ENCODE measurements around the gene VARS2. TPM values are rescaled to one million over a fixed set of nuclear protein-coding genes. Genes with fewer than 3 reads are reported as not detected.

VARS2 gene
- total RNA-seq, 1 donor from 2014 or later, result 20.0 TPM

DNA sequence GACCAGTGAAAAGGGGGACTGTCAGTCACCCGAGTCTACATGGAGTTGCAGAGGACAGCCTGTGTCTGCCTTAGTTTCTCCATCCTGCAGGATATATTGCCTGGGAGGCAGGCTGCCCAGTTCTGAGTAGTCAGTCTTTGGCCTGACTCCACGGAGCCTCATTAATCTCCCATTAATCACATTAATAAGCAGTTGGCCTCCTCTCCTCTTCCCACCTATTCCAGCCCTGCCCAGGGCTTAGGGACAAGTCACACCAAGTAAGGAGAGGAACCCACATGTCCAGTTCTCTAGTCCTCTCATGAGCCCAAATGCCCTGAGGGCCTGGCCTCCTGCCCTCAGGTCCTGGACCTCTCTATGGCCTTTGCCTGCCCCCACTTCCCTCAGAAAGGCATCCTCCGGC is 25.4 kb downstream of the VARS2 start:
- H3K36me3 Mint-ChIP-seq (ENCODE audit: low read depth, unreplicated experiment), result no peaks in the 10 kb centered on the region
- peaks cover 6% of the 10 kb centered on the region for H3K4me1 Mint-ChIP-seq (ENCODE audit: unreplicated experiment)
- no peaks in the 10 kb centered on the region for H3K9me3 Mint-ChIP-seq (ENCODE audit: unreplicated experiment)
- no peak overlapping the region for H3K27ac Mint-ChIP-seq (ENCODE audit: unreplicated experiment)
- peaks cover 8% of the 10 kb centered on the region for H3K27me3 Mint-ChIP-seq (ENCODE audit: unreplicated experiment)
- H3K4me3 Mint-ChIP-seq (ENCODE audit: unreplicated experiment), result no peak overlapping the region
- DNase-seq (ENCODE audit: low spot score), result no peak
- no peak for TF ChIP-seq CTCF (IDR thresholded peaks at IDR 0.05; ENCODE audit: unreplicated experiment)

GRCh38 chr6:30940361-30940986 is 26.4 kb downstream of the VARS2 start, which contains the start of gene MUCL3:
TSS of gene MUCL3 (plus strand) at chr6:30940973. CDS start at chr6:30941000, 27 bp downstream.
- peaks cover 8% of the 10 kb centered on the region for H3K27me3 Mint-ChIP-seq (ENCODE audit: unreplicated experiment)
- H3K9me3 Mint-ChIP-seq (ENCODE audit: unreplicated experiment), result no peaks in the 10 kb centered on the region
- no peak within 1 kb of the TSS for H3K27ac Mint-ChIP-seq (ENCODE audit: unreplicated experiment)
- no peak for TF ChIP-seq CTCF (IDR thresholded peaks at IDR 0.05; ENCODE audit: unreplicated experiment)
- no peak for DNase-seq (ENCODE audit: low spot score)
- no peak within 1 kb of the TSS for H3K4me3 Mint-ChIP-seq (ENCODE audit: unreplicated experiment)
- H3K36me3 Mint-ChIP-seq (ENCODE audit: low read depth, unreplicated experiment), result no peaks in the 10 kb centered on the region
- H3K4me1 Mint-ChIP-seq (ENCODE audit: unreplicated experiment), result peaks cover 6% of the 10 kb centered on the region

GRCh38 chr6:30942338-30943060 is 28.5 kb downstream of the VARS2 start:
- Mint-ChIP-seq H3K4me3 (ENCODE audit: unreplicated experiment) (no peak overlapping the region), H3K36me3 (ENCODE audit: low read depth, unreplicated experiment) (no peaks in the 10 kb centered on the region), H3K27me3 (ENCODE audit: unreplicated experiment) (peaks cover 8% of the 10 kb centered on the region), H3K4me1 (ENCODE audit: unreplicated experiment) (peaks cover 3% of the 10 kb centered on the region), H3K27ac (ENCODE audit: unreplicated experiment) (no peak overlapping the region), H3K9me3 (ENCODE audit: unreplicated experiment) (no peaks in the 10 kb centered on the region)
- peak; percentile 64 for DNase-seq (ENCODE audit: low spot score)
- no peak for TF ChIP-seq CTCF (IDR thresholded peaks at IDR 0.05; ENCODE audit: unreplicated experiment)

DNA sequence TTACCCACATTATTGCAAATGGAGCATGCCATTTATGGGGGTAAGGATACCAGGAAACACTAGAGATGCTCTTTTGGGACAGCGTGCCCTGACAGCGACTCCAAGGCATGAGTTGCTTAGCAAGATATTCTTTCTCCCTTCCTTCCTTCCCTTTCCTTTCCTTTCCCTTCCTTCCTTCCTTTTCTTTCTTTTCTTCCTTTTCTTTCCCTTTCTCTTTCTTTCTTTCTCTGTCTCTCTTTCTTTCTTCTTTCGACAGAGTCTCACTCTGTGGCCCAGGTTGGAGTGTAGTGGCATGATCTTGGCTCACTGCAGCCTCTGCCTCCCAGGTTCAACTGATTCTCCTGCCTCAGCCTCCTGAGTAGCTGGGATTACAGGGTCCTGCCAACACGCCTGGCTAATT is 30.0 kb downstream of the VARS2 start:
- H3K4me1 Mint-ChIP-seq (ENCODE audit: unreplicated experiment), result peaks cover 3% of the 10 kb centered on the region
- no peaks in the 10 kb centered on the region for H3K36me3 Mint-ChIP-seq (ENCODE audit: low read depth, unreplicated experiment)
- peaks cover 8% of the 10 kb centered on the region for H3K27me3 Mint-ChIP-seq (ENCODE audit: unreplicated experiment)
- H3K27ac Mint-ChIP-seq (ENCODE audit: unreplicated experiment), result no peak overlapping the region
- DNase-seq (ENCODE audit: low spot score), result no peak
- no peaks in the 10 kb centered on the region for H3K9me3 Mint-ChIP-seq (ENCODE audit: unreplicated experiment)
- H3K4me3 Mint-ChIP-seq (ENCODE audit: unreplicated experiment), result no peak overlapping the region
- no peak for TF ChIP-seq CTCF (IDR thresholded peaks at IDR 0.05; ENCODE audit: unreplicated experiment)

GRCh38 chr6:30945281-30945680 is 31.2 kb downstream of the VARS2 start:
- no peak for DNase-seq (ENCODE audit: low spot score)
- TF ChIP-seq CTCF (IDR thresholded peaks at IDR 0.05; ENCODE audit: unreplicated experiment), result no peak
- H3K27ac Mint-ChIP-seq (ENCODE audit: unreplicated experiment), result no peak overlapping the region
- peaks cover 9% of the 10 kb centered on the region for H3K36me3 Mint-ChIP-seq (ENCODE audit: low read depth, unreplicated experiment)
- no peaks in the 10 kb centered on the region for H3K9me3 Mint-ChIP-seq (ENCODE audit: unreplicated experiment)
- peaks cover 3% of the 10 kb centered on the region for H3K4me1 Mint-ChIP-seq (ENCODE audit: unreplicated experiment)
- peaks cover 8% of the 10 kb centered on the region for H3K27me3 Mint-ChIP-seq (ENCODE audit: unreplicated experiment)
- no peak overlapping the region for H3K4me3 Mint-ChIP-seq (ENCODE audit: unreplicated experiment)
